ENCODE data around the gene DIPK1A. TPM values are rescaled to one million over a fixed set of nuclear protein-coding genes. Genes with fewer than 3 reads are reported as not detected.

DIPK1A gene
- total RNA-seq, 1 experiment from 2014 or later, result 10.5 TPM

- H3F3A ChIP-seq (ENCODE audit: insufficient read depth, low read depth), result peaks cover 24% of the 10 kb centered on the region
- peaks cover 44% of the 10 kb centered on the region for H3K4me1 ChIP-seq (replicated peaks; ENCODE audit: insufficient read depth)
- H2AFZ ChIP-seq, result no peak overlapping the region
- DNase-seq, result peak; percentile 11 to 96
- intact Hi-C loops (cut with micrococcal nuclease; ENCODE audit: unreplicated experiment), result no loop called here
- no peaks in the 10 kb centered on the region for H3K36me3 ChIP-seq (ENCODE audit: low read depth)
- no peaks in the 10 kb centered on the region for H3K9me2 ChIP-seq (ENCODE audit: insufficient read depth)
- no peak for TF ChIP-seq EZH2 (IDR thresholded peaks at IDR 0.05; ENCODE audit: low read depth)
- TF ChIP-seq, protein P1, sequence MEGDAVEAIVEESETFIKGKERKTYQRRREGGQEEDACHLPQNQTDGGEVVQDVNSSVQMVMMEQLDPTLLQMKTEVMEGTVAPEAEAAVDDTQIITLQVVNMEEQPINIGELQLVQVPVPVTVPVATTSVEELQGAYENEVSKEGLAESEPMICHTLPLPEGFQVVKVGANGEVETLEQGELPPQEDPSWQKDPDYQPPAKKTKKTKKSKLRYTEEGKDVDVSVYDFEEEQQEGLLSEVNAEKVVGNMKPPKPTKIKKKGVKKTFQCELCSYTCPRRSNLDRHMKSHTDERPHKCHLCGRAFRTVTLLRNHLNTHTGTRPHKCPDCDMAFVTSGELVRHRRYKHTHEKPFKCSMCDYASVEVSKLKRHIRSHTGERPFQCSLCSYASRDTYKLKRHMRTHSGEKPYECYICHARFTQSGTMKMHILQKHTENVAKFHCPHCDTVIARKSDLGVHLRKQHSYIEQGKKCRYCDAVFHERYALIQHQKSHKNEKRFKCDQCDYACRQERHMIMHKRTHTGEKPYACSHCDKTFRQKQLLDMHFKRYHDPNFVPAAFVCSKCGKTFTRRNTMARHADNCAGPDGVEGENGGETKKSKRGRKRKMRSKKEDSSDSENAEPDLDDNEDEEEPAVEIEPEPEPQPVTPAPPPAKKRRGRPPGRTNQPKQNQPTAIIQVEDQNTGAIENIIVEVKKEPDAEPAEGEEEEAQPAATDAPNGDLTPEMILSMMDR (conservative IDR thresholded peaks at IDR 0.05), result no peak
- BruUV-seq (replicated peaks), result no TSS peak
- ChIA-PET CTCF (no interaction called here), POLR2A (ENCODE audit: unreplicated experiment) (interaction anchor here (0.6 to 1.0 kb wide), 4 partner anchors 18 to 148 kb away, joined by 4 to 9 read pairs (median 6); partner anchors contain the start of gene EVI5)
- no peaks in the 10 kb centered on the region for H3K27me3 ChIP-seq (ENCODE audit: insufficient read depth, low read depth)
- peak overlapping the region; percentile 58 for H3K27ac ChIP-seq
- no peaks in the 10 kb centered on the region for H4K20me1 ChIP-seq (ENCODE audit: insufficient read depth)
- H3K9me3 ChIP-seq (ENCODE audit: insufficient read depth, low read depth), result no peaks in the 10 kb centered on the region
- H3K4me3 ChIP-seq, result peak overlapping the region; percentile 25
- H3K79me2 ChIP-seq (ENCODE audit: low read depth), result peaks cover 14% of the 10 kb centered on the region
- peak overlapping the region; percentile 71 for H3K4me2 ChIP-seq
Observed at GRCh38 chr1:92933459-92933858, 27.8 kb downstream of the DIPK1A start.

DNA sequence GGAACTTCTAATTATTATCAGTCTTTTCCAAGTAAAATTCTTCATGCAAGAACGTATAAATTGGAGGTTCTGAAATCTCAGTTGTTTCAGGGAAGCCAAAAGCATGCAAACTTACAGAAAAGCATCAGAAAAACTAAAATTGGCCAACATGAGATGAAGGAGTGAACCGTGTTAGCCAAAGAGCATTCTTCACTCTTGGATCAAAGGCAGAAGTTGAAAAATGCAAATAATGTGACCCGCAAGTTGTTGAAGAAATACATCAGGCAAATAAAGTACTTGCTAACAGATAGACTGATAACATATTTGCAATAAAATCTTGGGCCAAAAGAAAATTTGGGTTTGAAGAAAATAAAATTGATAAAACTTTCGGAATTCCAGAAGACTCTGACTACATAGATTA lies 29.6 kb downstream of the DIPK1A start:
- Histone ChIP-seq H3K9me2 (ENCODE audit: insufficient read depth) (no peaks in the 10 kb centered on the region), H3K36me3 (ENCODE audit: low read depth) (no peaks in the 10 kb centered on the region), H3K4me1 (replicated peaks; ENCODE audit: insufficient read depth) (peaks cover 44% of the 10 kb centered on the region), H3K79me2 (ENCODE audit: low read depth) (peaks cover 10% of the 10 kb centered on the region; the same call in 1 of the 2 replicates), H4K20me1 (ENCODE audit: insufficient read depth) (no peaks in the 10 kb centered on the region), H3K27ac (no peak overlapping the region), H3K4me3 (no peak overlapping the region), H3F3A (ENCODE audit: insufficient read depth, low read depth) (peaks cover 24% of the 10 kb centered on the region), H3K4me2 (no peak overlapping the region), H3K9me3 (ENCODE audit: insufficient read depth, low read depth) (no peaks in the 10 kb centered on the region), H2AFZ (no peak overlapping the region), H3K27me3 (ENCODE audit: insufficient read depth, low read depth) (no peaks in the 10 kb centered on the region)
- TF ChIP-seq EZH2 (IDR thresholded peaks at IDR 0.05; ENCODE audit: low read depth), result no peak
- TF ChIP-seq, protein P1 (conservative IDR thresholded peaks at IDR 0.05), result no peak
- ChIA-PET POLR2A (ENCODE audit: unreplicated experiment) (no interaction called here), CTCF (no interaction called here)
- intact Hi-C loops (cut with micrococcal nuclease; ENCODE audit: unreplicated experiment), result no loop called here
- no TSS peak for BruUV-seq (replicated peaks)
- no peak for DNase-seq

DNA sequence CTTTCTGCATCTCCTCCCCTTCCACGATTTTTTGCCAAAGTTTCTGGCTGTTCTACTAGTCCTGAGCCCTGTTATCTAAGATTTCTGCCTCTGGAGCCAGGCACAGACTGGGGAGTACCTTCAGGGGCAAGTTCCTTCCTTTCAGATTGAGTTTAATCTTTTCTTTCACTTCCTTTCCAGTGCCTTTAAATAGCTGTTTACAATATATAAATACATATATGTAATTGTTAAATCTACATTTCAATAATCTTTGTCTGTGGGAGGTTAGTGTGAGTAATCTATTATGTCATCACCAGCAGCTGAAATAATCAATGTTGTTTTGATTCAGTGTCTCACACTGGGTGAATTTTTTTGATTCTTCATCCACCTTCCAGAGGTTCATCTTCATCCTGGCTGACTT lies 31.8 kb downstream of the DIPK1A start:
- Histone ChIP-seq H3K79me2 (ENCODE audit: low read depth) (no peaks in the 10 kb centered on the region; the same call in 1 of the 2 replicates), H3K27ac (no peak overlapping the region), H3F3A (ENCODE audit: insufficient read depth, low read depth) (peaks cover 17% of the 10 kb centered on the region), H3K9me2 (ENCODE audit: insufficient read depth) (no peaks in the 10 kb centered on the region), H3K4me1 (replicated peaks; ENCODE audit: insufficient read depth) (peaks cover 27% of the 10 kb centered on the region), H4K20me1 (ENCODE audit: insufficient read depth) (no peaks in the 10 kb centered on the region), H2AFZ (no peak overlapping the region), H3K4me2 (no peak overlapping the region), H3K27me3 (ENCODE audit: insufficient read depth, low read depth) (no peaks in the 10 kb centered on the region), H3K9me3 (ENCODE audit: insufficient read depth, low read depth) (no peaks in the 10 kb centered on the region), H3K4me3 (no peak overlapping the region), H3K36me3 (ENCODE audit: low read depth) (no peaks in the 10 kb centered on the region)
- DNase-seq, result no peak
- no TSS peak for BruUV-seq (replicated peaks)
- TF ChIP-seq, protein P1 (conservative IDR thresholded peaks at IDR 0.05), result no peak
- no peak for TF ChIP-seq EZH2 (IDR thresholded peaks at IDR 0.05; ENCODE audit: low read depth)
- intact Hi-C loops (cut with micrococcal nuclease; ENCODE audit: unreplicated experiment), result no loop called here
- ChIA-PET CTCF (no interaction called here), POLR2A (ENCODE audit: unreplicated experiment) (no interaction called here)

Data from PC-9 (cell line).